Neural progenitor cell (in vitro differentiated cells): ENCODE results near the gene CFAP157. TPM values are rescaled to one million over a fixed set of nuclear protein-coding genes. Genes with fewer than 3 reads are reported as not detected.

Experiments used
- DNase-seq: peaks from one replicate; pipeline ENCODE4 v3.0.0-alpha.2; 2016; ENCODE audit warnings: low spot score
- H2AFZ ChIP-seq: fragments of 200-600 bp; sonication (generic); replicated peaks from 2 replicates; pipeline ENCODE4 v1.6.1; 2016; ENCODE audit warnings: antibody characterized with exemption
- H3F3A ChIP-seq: fragments of 200-600 bp; sonication (generic); 2 replicates; pipeline ENCODE4 v1.6.1; 2016; ENCODE audit warnings: antibody characterized with exemption, low read depth
- H3K27ac ChIP-seq: fragments of 200-600 bp; sonication (generic); 2 replicates; pipeline ENCODE4 v1.5.1; 2016; ENCODE audit warnings: mild to moderate bottlenecking
- H3K27me3 ChIP-seq: fragments of 200-600 bp; sonication (generic); 2 replicates; pipeline ENCODE4 v1.6.1; 2016; ENCODE audit warnings: mild to moderate bottlenecking, moderate library complexity
- H3K36me3 ChIP-seq: fragments of 200-600 bp; sonication (generic); 2 replicates; pipeline ENCODE4 v1.5.1; 2016
- H3K4me1 ChIP-seq: fragments of 200-600 bp; sonication (generic); 2 replicates; pipeline ENCODE4 v1.6.1; 2016; ENCODE audit warnings: mixed run types
- H3K4me2 ChIP-seq: fragments of 200-600 bp; sonication (generic); 2 replicates; pipeline ENCODE4 v1.6.1; 2016
- H3K4me3 ChIP-seq: fragments of 200-600 bp; sonication (generic); 2 replicates; pipeline ENCODE4 v1.5.1; 2016
- H3K79me2 ChIP-seq: fragments of 200-600 bp; sonication (generic); 2 replicates; pipeline ENCODE4 v1.6.1; 2016; ENCODE audit warnings: low read depth
- H3K9ac ChIP-seq: fragments of 200-600 bp; sonication (generic); 2 replicates; pipeline ENCODE4 v1.6.1; 2016
- H3K9me3 ChIP-seq: fragments of 200-600 bp; sonication (generic); 2 replicates; pipeline ENCODE4 v1.5.1; 2016; ENCODE audit warnings: low read depth
- H4K20me1 ChIP-seq: fragments of 200-600 bp; sonication (generic); 2 replicates; pipeline ENCODE4 v1.6.1; 2016; ENCODE audit warnings: low read depth
- H3K27ac Mint-ChIP-seq: 3 replicates; pipeline ENCODE4 v1.8.0; 2021; ENCODE audit warnings: mixed read lengths
- H3K27me3 Mint-ChIP-seq: 2 replicates; pipeline ENCODE4 v1.8.0; 2022; ENCODE audit warnings: low read depth, mild to moderate bottlenecking, inconsistent platforms, moderate library complexity, mixed read lengths; ENCODE audit not compliant: insufficient read depth
- H3K36me3 Mint-ChIP-seq: 3 replicates; pipeline ENCODE4 v1.8.0; 2021; ENCODE audit warnings: mixed read lengths
- H3K4me1 Mint-ChIP-seq: 3 replicates; pipeline ENCODE4 v1.8.0; 2021; ENCODE audit warnings: mixed read lengths
- H3K4me3 Mint-ChIP-seq: 3 replicates; pipeline ENCODE4 v1.8.0; 2021; ENCODE audit warnings: mild to moderate bottlenecking, moderate library complexity, mixed read lengths
- H3K9me3 Mint-ChIP-seq: 3 replicates; pipeline ENCODE4 v1.8.0; 2020; ENCODE audit warnings: mixed read lengths
- CTCF ChIP-seq: fragments of 200-600 bp; sonication (generic); IDR thresholded peaks from 2 replicates; pipeline ENCODE4 v1.5.1; 2017; ENCODE audit warnings: antibody characterized with exemption, mild to moderate bottlenecking
- EZH2 ChIP-seq: fragments of 200-600 bp; sonication (generic); IDR thresholded peaks from 2 replicates; pipeline ENCODE4 v1.6.1; 2017; ENCODE audit warnings: antibody characterized with exemption, mild to moderate bottlenecking, moderate library complexity
- EZH2phosphoT487 ChIP-seq: fragments of 200-600 bp; sonication (generic); IDR thresholded peaks from 2 replicates; pipeline ENCODE4 v1.6.1; 2017; ENCODE audit warnings: antibody characterized with exemption
- total RNA-seq: library from RNA; depleted of rRNA; stranded (reverse); fragments of >200 nt; gene quantifications from 2 replicates; pipeline ENCODE4 v1.2.3, GENCODE V29; 2015; ENCODE audit warnings: low replicate concordance

The CFAP157 gene
- total RNA-seq, 1 donor from 2014 or later = not detected

GRCh38 chr9:127729522-127730256 lies 22.9 kb downstream of the CFAP157 start:
- no peak for TF ChIP-seq EZH2
- no peak for TF ChIP-seq EZH2phosphoT487
- TF ChIP-seq CTCF = no peak
- H3K4me1 ChIP-seq = peaks cover 5% of the 10 kb centered on the region
- Mint-ChIP-seq H3K36me3 (no peaks in the 10 kb centered on the region), H3K27me3 (no peaks in the 10 kb centered on the region), H3K4me1 (peaks cover 11% of the 10 kb centered on the region), H3K9me3 (no peaks in the 10 kb centered on the region), H3K27ac (peak overlapping the region; percentile 61), H3K4me3 (no peak overlapping the region)
- peaks cover 4% of the 10 kb centered on the region for H3F3A ChIP-seq
- no peak overlapping the region for H3K4me2 ChIP-seq
- no peaks in the 10 kb centered on the region for H3K36me3 ChIP-seq
- no peaks in the 10 kb centered on the region for H3K9me3 ChIP-seq
- H4K20me1 ChIP-seq = no peaks in the 10 kb centered on the region
- H3K27ac ChIP-seq = no peak overlapping the region
- H3K9ac ChIP-seq = no peak overlapping the region
- H3K79me2 ChIP-seq = no peaks in the 10 kb centered on the region
- H2AFZ ChIP-seq = no peak overlapping the region
- H3K27me3 ChIP-seq = no peaks in the 10 kb centered on the region
- DNase-seq = no peak
- no peak overlapping the region for H3K4me3 ChIP-seq

GRCh38 chr9:127730262-127730661 lies 23.5 kb downstream of the CFAP157 start:
- no peak overlapping the region for H3K4me2 ChIP-seq
- Mint-ChIP-seq H3K27me3 (no peaks in the 10 kb centered on the region), H3K36me3 (no peaks in the 10 kb centered on the region), H3K4me1 (peaks cover 12% of the 10 kb centered on the region), H3K9me3 (no peaks in the 10 kb centered on the region), H3K4me3 (no peak overlapping the region), H3K27ac (peak overlapping the region; percentile 61)
- H3K79me2 ChIP-seq = no peaks in the 10 kb centered on the region
- no peaks in the 10 kb centered on the region for H3F3A ChIP-seq
- H3K9ac ChIP-seq = no peak overlapping the region
- no peak for DNase-seq
- H3K27ac ChIP-seq = no peak overlapping the region
- no peaks in the 10 kb centered on the region for H3K36me3 ChIP-seq
- no peak overlapping the region for H2AFZ ChIP-seq
- H3K4me1 ChIP-seq = peaks cover 5% of the 10 kb centered on the region
- no peaks in the 10 kb centered on the region for H3K9me3 ChIP-seq
- no peaks in the 10 kb centered on the region for H3K27me3 ChIP-seq
- H4K20me1 ChIP-seq = no peaks in the 10 kb centered on the region
- H3K4me3 ChIP-seq = no peak overlapping the region
- no peak for TF ChIP-seq CTCF
- no peak for TF ChIP-seq EZH2
- TF ChIP-seq EZH2phosphoT487 = no peak

- Mint-ChIP-seq H3K27ac (no peak overlapping the region), H3K36me3 (no peaks in the 10 kb centered on the region), H3K9me3 (no peaks in the 10 kb centered on the region), H3K27me3 (no peaks in the 10 kb centered on the region), H3K4me3 (no peak overlapping the region), H3K4me1 (peaks cover 18% of the 10 kb centered on the region)
- H3K79me2 ChIP-seq = no peaks in the 10 kb centered on the region
- H2AFZ ChIP-seq = no peak overlapping the region
- no peaks in the 10 kb centered on the region for H4K20me1 ChIP-seq
- no peaks in the 10 kb centered on the region for H3K9me3 ChIP-seq
- no peak overlapping the region for H3K27ac ChIP-seq
- H3K9ac ChIP-seq = no peak overlapping the region
- no peaks in the 10 kb centered on the region for H3K36me3 ChIP-seq
- H3K4me1 ChIP-seq = peaks cover 10% of the 10 kb centered on the region
- no peak for TF ChIP-seq EZH2
- no peak for TF ChIP-seq CTCF
- TF ChIP-seq EZH2phosphoT487 = no peak
- no peaks in the 10 kb centered on the region for H3K27me3 ChIP-seq
- H3F3A ChIP-seq = peaks cover 5% of the 10 kb centered on the region
- no peak overlapping the region for H3K4me2 ChIP-seq
- H3K4me3 ChIP-seq = no peak overlapping the region
- no peak for DNase-seq
Observed at GRCh38 chr9:127730799-127731410, 24.1 kb downstream of the CFAP157 start.
